Renal cortex interstitium (tissue), 3 donors: ENCODE data around the gene POLD2. TPM values are rescaled to one million over a fixed set of nuclear protein-coding genes. Genes with fewer than 3 reads are reported as not detected.

Experiments
- polyA plus RNA-seq, 3 donors: library from polyadenylated mRNA; unstranded; fragments of 120-200 nt; gene quantifications; one replicate each; pipeline ENCODE4 v1.2.1, GENCODE V29; 2013; ENCODE audit not compliant: insufficient read length in 3 of 3

Gene POLD2
- polyA plus RNA-seq, 3 donors: 107 to 137 (median 110) TPM

Other genes with a start within 250 kb of the POLD2 start
- gene URGCP, start 217.0 kb downstream of the POLD2 start, polyA plus RNA-seq: 10 to 100 TPM; 31.1 to 38.6 (median 34.2) TPM
- 10 to 100 TPM; 19.8 to 20.7 (median 20.6) TPM for gene UBE2D4, start 197.1 kb downstream of the POLD2 start, polyA plus RNA-seq
- 1 to 10 TPM in 1 of 3 donors, under 1 TPM in 2; 0.40 to 1.7 (median 0.80) TPM for gene SPDYE1, start 125.7 kb downstream of the POLD2 start, polyA plus RNA-seq
- 10 to 100 TPM; 58.4 to 77.5 (median 75.2) TPM for gene DBNL, start 78.8 kb downstream of the POLD2 start, polyA plus RNA-seq
- gene PGAM2, start 58.0 kb downstream of the POLD2 start, polyA plus RNA-seq: 1 to 10 TPM in 2 of 3 donors, under 1 TPM in 1; 0.86 to 1.8 (median 1.7) TPM
- 10 to 100 TPM; 19.7 to 36.0 (median 21.2) TPM for gene POLM, start 41.0 kb downstream of the POLD2 start, polyA plus RNA-seq
- gene AEBP1, start 19.2 kb downstream of the POLD2 start, polyA plus RNA-seq: 10 to 100 TPM; 64.9 to 81.7 (median 79.6) TPM
- gene MYL7, start 17.8 kb upstream of the POLD2 start, polyA plus RNA-seq: under 1 TPM; 0.59 to 0.77 (median 0.62) TPM
- 1 to 10 TPM; 3.0 to 4.0 (median 3.7) TPM for gene GCK, start 65.9 kb upstream of the POLD2 start, polyA plus RNA-seq
- gene YKT6, start 77.4 kb upstream of the POLD2 start, polyA plus RNA-seq: 10 to 100 TPM; 75.8 to 78.0 (median 77.3) TPM
- gene CAMK2B, start 202.0 kb upstream of the POLD2 start, polyA plus RNA-seq: 1 to 10 TPM; 1.7 to 3.7 (median 3.4) TPM